ENCODE measurements around the gene NOLC1. TPM values are rescaled to one million over a fixed set of nuclear protein-coding genes. Genes with fewer than 3 reads are reported as not detected.

NOLC1 gene
- total and polyA plus RNA-seq, 2 of the 13 experiments (the other 11 are each of a cell fraction or from before 2014, with no cell fraction given), result 50.6 to 81.0 TPM

- TF ChIP-seq MAZ (IDR thresholded peaks at IDR 0.05; ENCODE audit: borderline replicate concordance, low read depth, low read length) (0 out of 2 replicates have a peak, but pooled peaks have one; percentile 16), MAZ (CRISPR knock-in tag; IDR thresholded peaks at IDR 0.05; ENCODE audit: low read depth) (peak; percentile 44; the same call in 1 of the 2 replicates), ZSCAN20 (CRISPR knock-in tag; IDR thresholded peaks at IDR 0.05; ENCODE audit: borderline replicate concordance) (no peak), HMGA1 (CRISPR knock-in tag; conservative IDR thresholded peaks at IDR 0.05) (no peak), RBFOX2 (IDR thresholded peaks at IDR 0.05; ENCODE audit: low read depth, low read length) (peak; percentile 24; the same call in 1 of the 2 replicates), PHF20 (CRISPR knock-in tag; IDR thresholded peaks at IDR 0.05) (no peak), FOXO1 (CRISPR knock-in tag; IDR thresholded peaks at IDR 0.05) (no peak), ZNF629 (CRISPR knock-in tag; conservative IDR thresholded peaks at IDR 0.05) (no peak), HNRNPLL (IDR thresholded peaks at IDR 0.05; ENCODE audit: low read depth, low read length, poor library complexity, severe bottlenecking) (peak; percentile 43), U2AF1 (optimal IDR thresholded peaks at IDR 0.05; ENCODE audit: low read depth, low read length) (peak; percentile 32), ZFYVE20 (CRISPR knock-in tag; IDR thresholded peaks at IDR 0.05; ENCODE audit: borderline replicate concordance, low read depth) (no peak), ZNF577 (CRISPR knock-in tag; IDR thresholded peaks at IDR 0.05; ENCODE audit: borderline replicate concordance, low read depth) (no peak), JUND (CRISPR knock-in tag; IDR thresholded peaks at IDR 0.05) (0 out of 2 replicates have a peak, but pooled peaks have one; percentile 15), ZFX (CRISPR knock-in tag; IDR thresholded peaks at IDR 0.05; ENCODE audit: low read depth) (peak; percentile 70), TAF15 (IDR thresholded peaks at IDR 0.05; ENCODE audit: low read depth, low read length, poor library complexity, severe bottlenecking) (no peak), XRCC5 (optimal IDR thresholded peaks at IDR 0.05; ENCODE audit: low read length) (peak; percentile 58), ZFP1 (CRISPR knock-in tag; IDR thresholded peaks at IDR 0.05) (no peak), ZBTB7B (CRISPR knock-in tag; IDR thresholded peaks at IDR 0.05) (0 out of 2 replicates have a peak, but pooled peaks have one; percentile 43), ZKSCAN1 (IDR thresholded peaks at IDR 0.05; ENCODE audit: low read length) (no peak), ZNF563 (CRISPR knock-in tag; IDR thresholded peaks at IDR 0.05) (no peak), CSRNP1 (CRISPR knock-in tag; IDR thresholded peaks at IDR 0.05) (peak; percentile 55; the same call in 1 of the 2 replicates), RBM39 (IDR thresholded peaks at IDR 0.05; ENCODE audit: low read depth, low read length, poor library complexity, severe bottlenecking) (peak; percentile 92)
- TF ChIP-seq, protein P1, sequence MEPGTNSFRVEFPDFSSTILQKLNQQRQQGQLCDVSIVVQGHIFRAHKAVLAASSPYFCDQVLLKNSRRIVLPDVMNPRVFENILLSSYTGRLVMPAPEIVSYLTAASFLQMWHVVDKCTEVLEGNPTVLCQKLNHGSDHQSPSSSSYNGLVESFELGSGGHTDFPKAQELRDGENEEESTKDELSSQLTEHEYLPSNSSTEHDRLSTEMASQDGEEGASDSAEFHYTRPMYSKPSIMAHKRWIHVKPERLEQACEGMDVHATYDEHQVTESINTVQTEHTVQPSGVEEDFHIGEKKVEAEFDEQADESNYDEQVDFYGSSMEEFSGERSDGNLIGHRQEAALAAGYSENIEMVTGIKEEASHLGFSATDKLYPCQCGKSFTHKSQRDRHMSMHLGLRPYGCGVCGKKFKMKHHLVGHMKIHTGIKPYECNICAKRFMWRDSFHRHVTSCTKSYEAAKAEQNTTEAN (CRISPR knock-in tag; conservative IDR thresholded peaks at IDR 0.05), result no peak
- TF ChIP-seq, protein P2, sequence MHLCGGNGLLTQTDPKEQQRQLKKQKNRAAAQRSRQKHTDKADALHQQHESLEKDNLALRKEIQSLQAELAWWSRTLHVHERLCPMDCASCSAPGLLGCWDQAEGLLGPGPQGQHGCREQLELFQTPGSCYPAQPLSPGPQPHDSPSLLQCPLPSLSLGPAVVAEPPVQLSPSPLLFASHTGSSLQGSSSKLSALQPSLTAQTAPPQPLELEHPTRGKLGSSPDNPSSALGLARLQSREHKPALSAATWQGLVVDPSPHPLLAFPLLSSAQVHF (CRISPR knock-in tag; IDR thresholded peaks at IDR 0.05), result no peak
Observed at GRCh38 chr10:102117391-102118159, 34.6 kb upstream of the NOLC1 start (continued).

Measured in HepG2 (cell line).